Stomach (tissue), 9 donors: ENCODE data around the gene WDSUB1. TPM values are rescaled to one million over a fixed set of nuclear protein-coding genes. Genes with fewer than 3 reads are reported as not detected.

Source experiments
- DNase-seq, 2 donors: peaks; one replicate each; pipeline versions ENCODE4 v3.0.0 to v3.0.0-alpha.2; 2013 to 2019
- H3K27ac ChIP-seq, 5 donors: fragments of 200-600 bp in 4 of 5; sonication (generic) in 4 of 5; one replicate each; pipeline ENCODE4 v1.5.1; 2013 to 2019; ENCODE audit warnings: mild to moderate bottlenecking in 1 of 5, moderate library complexity in 1 of 5
- H3K27me3 ChIP-seq, 3 donors: fragments of 200-600 bp; sonication (generic); one replicate each; pipeline ENCODE4 v1.5.1; 2017 to 2019; ENCODE audit warnings: mixed run types in 1 of 3
- H3K36me3 ChIP-seq, 4 donors: fragments of 200-600 bp; sonication (generic); 1 replicate in 3 of 4; 2 replicates in 1 of 4; pipeline ENCODE4 v1.5.1; 2016 to 2019
- H3K4me1 ChIP-seq, 4 donors: fragments of 200-600 bp; sonication (generic); one replicate each; pipeline ENCODE4 v1.5.1; 2016 to 2019
- H3K4me3 ChIP-seq, 4 donors: fragments of 200-600 bp; sonication (generic) in 3 of 4; one replicate each; pipeline ENCODE4 v1.5.1; 2016 to 2019; ENCODE audit warnings: mild to moderate bottlenecking in 1 of 4
- H3K9me3 ChIP-seq, 4 donors: fragments of 200-600 bp; sonication (generic); one replicate each; pipeline ENCODE4 v1.5.1; 2016 to 2019
- CTCF ChIP-seq, 7 experiments: fragments of 450-650 bp in 4 of 7; fragments of 200-600 bp in 3 of 7; sonication (generic) in 3 of 7; IDR thresholded peaks; one replicate each; pipeline ENCODE4 v1.5.1; 2016 to 2019; ENCODE audit warnings: antibody characterized with exemption in 7 of 7, control low read depth in 2 of 7, mild to moderate bottlenecking in 1 of 7
- EP300 ChIP-seq: sonication (generic); formaldehyde crosslinking; IDR thresholded peaks from one replicate; pipeline ENCODE4 v1.6.1; 2017; ENCODE audit warnings: antibody characterized with exemption
- POLR2A ChIP-seq, 4 donors: fragments of 450-650 bp; IDR thresholded peaks; one replicate each; pipeline ENCODE4 v1.6.1; 2016; ENCODE audit warnings: antibody characterized with exemption in 4 of 4, control low read depth in 2 of 4, mild to moderate bottlenecking in 1 of 4, moderate library complexity in 1 of 4
- POLR2AphosphoS5 ChIP-seq, 3 donors: sonication (generic); formaldehyde crosslinking; IDR thresholded peaks; one replicate each; pipeline ENCODE4 v1.6.1; 2016; ENCODE audit warnings: antibody characterized with exemption in 3 of 3
- WGBS, 5 donors: extraction: QIAGEN DNeasy Blood & Tissue Kit in 3 of 5; methylation state at CpG; one replicate each; pipeline versions ENCODE4 v1.1.5 to v1.1.7; 2013 to 2018; 5-methylcytosine and 5-hydroxymethylcytosine counted together
- intact Hi-C: fragments of 100-400 bp; cut with DNase I; formaldehyde crosslinking; loops from one replicate; pipeline ENCODE4 v1.15.1; 2023; ENCODE audit warnings: low total_unique reads
- polyA plus RNA-seq, 3 donors: library from polyadenylated mRNA; stranded (reverse); fragments of 200-250 nt; gene quantifications; one replicate each; pipeline ENCODE4 v1.2.3, GENCODE V29; 2013
- total RNA-seq, 5 donors: library from RNA; depleted of rRNA; stranded (reverse); fragments of >200 nt; gene quantifications; one replicate each; pipeline versions ENCODE4 v1.1.0 to v1.2.3, GENCODE V29; 2014 to 2016
- donor health status: healthy with polysubstance abuse.
- donor health status: Bipolar disorder and iron deficiency.
- donor health status: healthy.

The WDSUB1 gene
- total and polyA plus RNA-seq, 8 donors: 1.3 to 16.3 (median 6.3) TPM

GRCh38 chr2:159286709-159287441, 372 bp upstream of the WDSUB1 start:
- WGBS, 5 donors: 1% methylated on average over 30 to 50 of the region's 50 CpGs
- TF ChIP-seq EP300: peak; percentile 4
- no peak for TF ChIP-seq POLR2A (IDR thresholded peaks at IDR 0.05)
- peak; percentile 63 to 79 (median 69) for TF ChIP-seq POLR2AphosphoS5 (IDR thresholded peaks at IDR 0.05)
- TF ChIP-seq CTCF (IDR thresholded peaks at IDR 0.05): no peak

GRCh38 chr2:159285433-159285832, 1.1 kb downstream of the WDSUB1 start:
- H3K4me1 ChIP-seq: peaks cover 10 to 25% (median 18%) of the 10 kb centered on the region in 4 donors
- no peaks in the 10 kb centered on the region for H3K27me3 ChIP-seq
- no peaks in the 10 kb centered on the region for H3K9me3 ChIP-seq
- DNase-seq: no peak
- H3K27ac ChIP-seq: peak overlapping the region; percentile 86 to 94 (median 93)
- intact Hi-C loops: no loop called here
- WGBS, 5 donors: 70 to 81% (median 74%) methylated on average over 11 of the region's 11 CpGs
- peak overlapping the region; percentile 69 to 98 (median 89) for H3K4me3 ChIP-seq
- peaks cover 0 to 23% (median 18%) of the 10 kb centered on the region in 4 donors for H3K36me3 ChIP-seq
- TF ChIP-seq POLR2A (IDR thresholded peaks at IDR 0.05) (no peak), CTCF (IDR thresholded peaks at IDR 0.05) (no peak), EP300 (no peak), POLR2AphosphoS5 (IDR thresholded peaks at IDR 0.05) (no peak)

More at GRCh38 chr2:159286709-159287441, 372 bp upstream of the WDSUB1 start:
- peaks cover 0 to 10% (median 6%) of the 10 kb centered on the region in 4 donors for H3K36me3 ChIP-seq
- peak; percentile 99 to 100 for DNase-seq
- peaks cover 10 to 29% (median 18%) of the 10 kb centered on the region in 4 donors for H3K4me1 ChIP-seq
- no peaks in the 10 kb centered on the region for H3K9me3 ChIP-seq
- H3K27ac ChIP-seq: peak overlapping the region; percentile 86 to 94 (median 93)
- peak overlapping the region; percentile 69 to 98 (median 89) for H3K4me3 ChIP-seq
- intact Hi-C loops: no loop called here
- no peaks in the 10 kb centered on the region for H3K27me3 ChIP-seq

- Histone ChIP-seq H3K27ac (no peak overlapping the region), H3K4me3 (no peak overlapping the region), H3K4me1 (peaks cover 10 to 25% (median 18%) of the 10 kb centered on the region in 4 donors), H3K27me3 (no peaks in the 10 kb centered on the region), H3K9me3 (no peaks in the 10 kb centered on the region), H3K36me3 (peaks cover 0 to 34% (median 29%) of the 10 kb centered on the region in 4 donors)
- WGBS, 5 donors: 80 to 95% (median 87%) methylated on average over 5 to 6 of the region's 6 CpGs
- no peak for DNase-seq
- intact Hi-C loops: no loop called here
- TF ChIP-seq POLR2AphosphoS5 (IDR thresholded peaks at IDR 0.05) (no peak), EP300 (no peak)
Observed at GRCh38 chr2:159283529-159283928, 3.0 kb downstream of the WDSUB1 start.

- Histone ChIP-seq H3K27me3 (no peaks in the 10 kb centered on the region), H3K36me3 (peaks cover 0 to 41% (median 31%) of the 10 kb centered on the region in 4 donors), H3K4me3 (no peak overlapping the region), H3K4me1 (peaks cover 4 to 18% (median 12%) of the 10 kb centered on the region in 4 donors), H3K9me3 (no peaks in the 10 kb centered on the region), H3K27ac (no peak overlapping the region)
- no peak for TF ChIP-seq EP300
- no peak for TF ChIP-seq CTCF (IDR thresholded peaks at IDR 0.05)
- no peak for TF ChIP-seq POLR2AphosphoS5 (IDR thresholded peaks at IDR 0.05)
- no peak for TF ChIP-seq POLR2A (IDR thresholded peaks at IDR 0.05)
- WGBS, 5 donors: 97 to 99% (median 99%) methylated on average over 6 of the region's 6 CpGs
- intact Hi-C loops: no loop called here
- DNase-seq: no peak
Observed at GRCh38 chr2:159281002-159281401, 5.5 kb downstream of the WDSUB1 start.

GRCh38 chr2:159279700-159280099, 6.8 kb downstream of the WDSUB1 start:
- no peak for DNase-seq
- H3K27me3 ChIP-seq: no peaks in the 10 kb centered on the region
- peaks cover 0 to 41% (median 34%) of the 10 kb centered on the region in 4 donors for H3K36me3 ChIP-seq
- H3K27ac ChIP-seq: no peak overlapping the region
- H3K9me3 ChIP-seq: no peaks in the 10 kb centered on the region
- peaks cover 0 to 5% (median 3%) of the 10 kb centered on the region in 4 donors for H3K4me1 ChIP-seq
- no peak for TF ChIP-seq POLR2AphosphoS5 (IDR thresholded peaks at IDR 0.05)
- TF ChIP-seq CTCF (IDR thresholded peaks at IDR 0.05): no peak
- no peak for TF ChIP-seq POLR2A (IDR thresholded peaks at IDR 0.05)
- TF ChIP-seq EP300: no peak
- 94 to 98% (median 95%) methylated on average over 2 of the region's 2 CpGs for WGBS, 5 donors
- no peak overlapping the region for H3K4me3 ChIP-seq
- intact Hi-C loops: no loop called here
